Measurements from ENCODE around the gene OR2AG2.

Gene OR2AG2

DNA sequence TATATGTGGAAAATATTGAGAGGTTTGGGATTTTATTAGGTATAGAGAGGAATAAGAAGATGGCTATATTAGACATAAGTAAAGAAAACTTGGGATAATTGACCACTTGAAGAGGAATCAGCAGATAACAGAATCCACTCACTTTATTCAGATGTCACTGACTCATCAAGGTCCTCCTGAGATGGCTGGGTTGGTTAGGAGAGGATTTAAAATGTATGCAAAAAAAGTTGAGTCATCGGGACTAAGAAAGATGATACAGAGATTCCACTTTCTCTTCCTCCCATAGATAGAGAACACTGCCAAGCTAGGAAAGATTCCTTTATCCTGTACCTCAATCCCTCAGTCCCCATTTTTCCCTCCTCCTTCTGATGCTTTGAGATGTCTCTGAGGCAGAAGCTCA, 27.6 kb upstream of the OR2AG2 start, which contains the start of gene OR6A2:
TSS of gene OR6A2 (minus strand) at position 288 of the 400 bp plus-strand sequence. CDS start 3,981 bp downstream, outside the sequence.
- Histone ChIP-seq H3K9me3 (no peaks in the 10 kb centered on the region), H3K27ac (no peak within 1 kb of the TSS), H3K4me3 (ENCODE audit: low read depth in 1 of 2, low read length in 1 of 2) (no peak within 1 kb of the TSS), H3K36me3 (no peaks in the 10 kb centered on the region), H3K4me1 (ENCODE audit: control insufficient read depth in 1 of 2, insufficient read depth in 1 of 2, low read depth in 1 of 2, low read length in 1 of 2) (no peaks in the 10 kb centered on the region), H3K27me3 (no peaks in the 10 kb centered on the region)
- TF ChIP-seq CTCF (IDR thresholded peaks at IDR 0.05), result no peak

DNA sequence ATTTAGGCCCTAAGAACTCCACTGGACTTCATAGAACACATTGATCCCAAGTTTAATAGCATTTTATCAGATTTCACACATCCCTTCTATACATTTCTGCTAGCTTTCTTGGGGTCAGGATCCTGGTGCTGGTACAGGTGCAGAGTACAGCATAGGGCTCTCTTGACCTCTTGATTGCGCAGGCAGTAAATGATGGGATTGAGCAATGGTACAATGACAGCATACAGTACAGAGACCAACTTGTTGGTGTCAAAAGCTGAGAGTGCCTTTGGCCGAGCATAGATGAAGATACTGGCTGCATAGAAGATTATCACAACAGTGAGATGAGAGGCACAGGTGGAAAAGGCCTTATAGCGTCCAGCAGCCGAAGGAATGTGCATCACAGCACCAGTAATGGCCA, 22.9 kb upstream of the OR2AG2 start:
- Histone ChIP-seq H3K4me1 (ENCODE audit: control insufficient read depth in 1 of 2, insufficient read depth in 1 of 2, low read depth in 1 of 2, low read length in 1 of 2) (no peaks in the 10 kb centered on the region), H3K36me3 (no peaks in the 10 kb centered on the region), H3K9me3 (no peaks in the 10 kb centered on the region), H3K4me3 (ENCODE audit: low read depth in 1 of 2, low read length in 1 of 2) (no peak overlapping the region), H3K27ac (no peak overlapping the region), H3K27me3 (no peaks in the 10 kb centered on the region)
- TF ChIP-seq CTCF (IDR thresholded peaks at IDR 0.05), result no peak

- H3K4me3 ChIP-seq (ENCODE audit: low read depth in 1 of 2, low read length in 1 of 2), result no peak overlapping the region
- no peaks in the 10 kb centered on the region for H3K4me1 ChIP-seq (ENCODE audit: control insufficient read depth in 1 of 2, insufficient read depth in 1 of 2, low read depth in 1 of 2, low read length in 1 of 2)
- H3K36me3 ChIP-seq, result no peaks in the 10 kb centered on the region
- no peaks in the 10 kb centered on the region for H3K9me3 ChIP-seq
- H3K27me3 ChIP-seq, result no peaks in the 10 kb centered on the region
- H3K27ac ChIP-seq, result no peak overlapping the region
- no peak for TF ChIP-seq CTCF (IDR thresholded peaks at IDR 0.05)
These were observed 18.8 kb upstream of the OR2AG2 start for GRCh38 chr11:6790546-6790945.

DNA sequence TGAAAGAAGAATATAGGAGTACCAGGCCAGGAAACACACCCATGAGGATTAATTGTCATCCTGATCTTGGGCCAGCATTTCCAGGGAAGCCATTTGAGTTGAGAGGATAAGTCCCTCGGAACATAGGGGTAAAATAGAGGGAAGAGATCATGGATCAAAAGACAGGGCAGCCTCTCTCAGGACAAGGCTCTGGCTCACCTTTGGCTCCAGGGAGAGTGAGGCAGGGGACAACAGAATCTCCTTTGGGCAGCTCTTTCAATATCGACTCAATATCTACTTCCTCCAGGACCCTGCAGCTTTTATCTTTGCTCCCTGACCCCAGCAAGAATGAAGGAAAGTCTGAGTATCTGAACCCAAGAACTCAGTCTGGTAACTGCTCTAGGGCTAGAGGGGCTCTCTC, 10.9 kb upstream of the OR2AG2 start, which contains the start of gene OR2AG1:
TSS of gene OR2AG1 (plus strand) at position 301 of the 400 bp plus-strand sequence. CDS start 2,018 bp downstream, outside the sequence.
- no peak for TF ChIP-seq CTCF (IDR thresholded peaks at IDR 0.05)
- H3K4me1 ChIP-seq (ENCODE audit: control insufficient read depth in 1 of 2, insufficient read depth in 1 of 2, low read depth in 1 of 2, low read length in 1 of 2), result no peaks in the 10 kb centered on the region
- H3K36me3 ChIP-seq, result no peaks in the 10 kb centered on the region
- no peak within 1 kb of the TSS for H3K27ac ChIP-seq
- no peak within 1 kb of the TSS for H3K4me3 ChIP-seq (ENCODE audit: low read depth in 1 of 2, low read length in 1 of 2)
- no peaks in the 10 kb centered on the region for H3K9me3 ChIP-seq
- no peaks in the 10 kb centered on the region for H3K27me3 ChIP-seq

GRCh38 chr11:6780829-6781228, 9.1 kb upstream of the OR2AG2 start:
- Histone ChIP-seq H3K27ac (no peak overlapping the region), H3K4me1 (ENCODE audit: control insufficient read depth in 1 of 2, insufficient read depth in 1 of 2, low read depth in 1 of 2, low read length in 1 of 2) (no peaks in the 10 kb centered on the region), H3K36me3 (no peaks in the 10 kb centered on the region), H3K27me3 (no peaks in the 10 kb centered on the region), H3K9me3 (no peaks in the 10 kb centered on the region), H3K4me3 (ENCODE audit: low read depth in 1 of 2, low read length in 1 of 2) (no peak overlapping the region)
- TF ChIP-seq CTCF (IDR thresholded peaks at IDR 0.05), result no peak

- TF ChIP-seq CTCF (IDR thresholded peaks at IDR 0.05), result no peak
These were observed 6.7 kb upstream of the OR2AG2 start for GRCh38 chr11:6778518-6778917.

More at GRCh38 chr11:6778518-6778917, 6.7 kb upstream of the OR2AG2 start:
- no peaks in the 10 kb centered on the region for H3K27me3 ChIP-seq
- H3K4me1 ChIP-seq (ENCODE audit: control insufficient read depth in 1 of 2, insufficient read depth in 1 of 2, low read depth in 1 of 2, low read length in 1 of 2), result no peaks in the 10 kb centered on the region
- no peak overlapping the region for H3K27ac ChIP-seq
- H3K36me3 ChIP-seq, result no peaks in the 10 kb centered on the region
- H3K4me3 ChIP-seq (ENCODE audit: low read depth in 1 of 2, low read length in 1 of 2), result no peak overlapping the region
- no peaks in the 10 kb centered on the region for H3K9me3 ChIP-seq
